Stimulated activated CD8-positive, alpha-beta memory T cell treated with anti-CD3 and anti-CD28 coated beads, Interleukin-4, amount 100 ng/mL, for 4 hours (primary cell): ENCODE measurements around the gene RBMY1B.
"Not testable (repeated sequence)": the region's sequence is repeated elsewhere in the genome, so short reads cannot be mapped to it uniquely, and the experiment has no call there.

Experiments
- DNase-seq, 2 donors: peaks; one replicate each; pipeline ENCODE4 v3.0.0-alpha.2; 2020; ENCODE audit warnings: low read depth in 2 of 2, low spot score in 1 of 2

RBMY1B gene

DNA sequence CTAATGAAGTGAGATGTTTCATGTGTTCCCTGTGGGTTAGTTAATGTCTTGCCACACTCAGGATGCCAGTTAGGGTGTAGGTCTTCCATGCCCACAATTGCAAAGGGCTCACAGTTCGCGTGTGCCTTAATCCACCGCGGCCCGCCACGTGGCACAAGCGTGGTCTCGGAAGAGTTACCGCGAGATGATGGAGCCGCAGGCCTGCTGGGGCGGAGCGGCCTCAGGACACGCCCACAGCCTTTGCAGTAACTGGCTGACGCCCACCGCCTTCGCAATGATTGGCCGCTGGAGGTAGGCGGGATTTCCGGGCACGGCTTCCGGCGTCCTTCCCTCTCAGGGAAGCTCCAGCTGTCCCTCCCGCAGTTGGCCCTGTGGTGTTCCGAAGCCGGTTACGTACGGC, at the start of gene RBMY1B:
TSS of gene RBMY1B (plus strand) at position 301 of the 400 bp plus-strand sequence. CDS start 2,013 bp downstream, outside the sequence.
- DNase-seq, result not testable (repeated sequence)

DNA sequence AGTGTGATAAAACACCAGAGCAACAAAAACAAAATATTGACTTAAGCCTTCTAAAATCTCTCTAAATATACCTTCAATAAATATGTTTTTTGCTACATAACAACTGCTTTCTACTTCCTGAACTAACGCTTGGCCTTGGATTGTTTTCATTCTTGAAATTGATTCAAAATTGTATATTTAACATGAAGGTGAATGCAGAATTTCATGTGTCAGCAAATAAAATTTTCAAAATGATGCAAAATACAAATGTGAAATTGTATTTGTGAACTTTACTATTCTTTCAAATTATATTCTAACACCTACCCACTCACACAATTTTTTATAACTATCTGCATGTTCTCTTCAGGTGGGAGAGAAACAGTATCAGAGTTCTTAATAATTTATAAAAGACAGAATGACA, 48.2 kb upstream of the RBMY1B start:
- DNase-seq, result not testable (repeated sequence)

- DNase-seq, result no peak
These were observed 28.2 kb upstream of the RBMY1B start for GRCh38 chrY:21482967-21483366.

DNA sequence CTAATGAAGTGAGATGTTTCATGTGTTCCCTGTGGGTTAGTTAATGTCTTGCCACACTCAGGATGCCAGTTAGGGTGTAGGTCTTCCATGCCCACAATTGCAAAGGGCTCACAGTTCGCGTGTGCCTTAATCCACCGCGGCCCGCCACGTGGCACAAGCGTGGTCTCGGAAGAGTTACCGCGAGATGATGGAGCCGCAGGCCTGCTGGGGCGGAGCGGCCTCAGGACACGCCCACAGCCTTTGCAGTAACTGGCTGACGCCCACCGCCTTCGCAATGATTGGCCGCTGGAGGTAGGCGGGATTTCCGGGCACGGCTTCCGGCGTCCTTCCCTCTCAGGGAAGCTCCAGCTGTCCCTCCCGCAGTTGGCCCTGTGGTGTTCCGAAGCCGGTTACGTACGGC, 23.4 kb downstream of the RBMY1B start, which contains the start of gene RBMY1A1:
TSS of gene RBMY1A1 (plus strand) at position 301 of the 400 bp plus-strand sequence. CDS start 2,013 bp downstream, outside the sequence.
- DNase-seq, result not testable (repeated sequence)

GRCh38 chrY:21559316-21559984, 48.3 kb downstream of the RBMY1B start:
- DNase-seq, result not testable (repeated sequence)
